GM12878 (cell line): Measurements from ENCODE around the gene ERVK3-1. TPM values are rescaled to one million over a fixed set of nuclear protein-coding genes. Genes with fewer than 3 reads are reported as not detected.

Experiments
- ATAC-seq: fragments of 200-7000 bp; cut with Tn5 transposase; 3 replicates; pipeline ENCODE4 v1.9.1; 2020; ENCODE audit warnings: mild to moderate bottlenecking, moderate library complexity
- BruUV-seq: library from RNA; stranded (reverse); fragments of 400-500 nt; replicated peaks from 2 replicates; lab custom pipeline; 2021; lab: Mats Ljungman, UMichigan
- CTCF ChIA-PET: fragments of 300-600 bp; sonication (Branson Sonifier 250); formaldehyde crosslinking; extraction: SDS; loops from one replicate; lab custom pipeline; 2021; ENCODE audit warnings: inconsistent platforms; lab: Yijun Ruan, JAX
- POLR2A ChIA-PET: fragments of 350-600 bp; formaldehyde crosslinking; extraction: SDS; loops from one replicate; lab custom pipeline; 2021; ENCODE audit warnings: inconsistent platforms; lab: Charles Lee
- RAD21 ChIA-PET: fragments of 300-600 bp; sonication (Branson Sonifier 250); formaldehyde crosslinking; loops from one replicate; lab custom pipeline; 2023; ENCODE audit warnings: antibody characterized with exemption; ENCODE audit not compliant: unreplicated experiment; lab: Charles Lee
- SMC1A ChIA-PET: fragments of 300-600 bp; sonication (Branson Sonifier 250); formaldehyde crosslinking; loops from one replicate; lab custom pipeline; 2023; ENCODE audit not compliant: unreplicated experiment, uncharacterized antibody; lab: Charles Lee
- DNase-seq: peaks from one replicate; pipeline ENCODE4 v3.0.0-alpha.2; 2011; ENCODE audit warnings: low read depth, low spot score
- FAIRE-seq: peaks from 3 replicates; lab custom pipeline; 2011; peaks lifted over from hg19 to GRCh38; lab: Jason Lieb, UNC
- H2AFZ ChIP-seq: 2 replicates; pipeline ENCODE4 v1.6.0; 2011; ENCODE audit warnings: low read depth, low read length, control low read depth; ENCODE audit not compliant: control insufficient read depth
- H3K27ac ChIP-seq: 2 replicates; pipeline ENCODE4 v1.5.1; 2011; ENCODE audit warnings: control low read depth; ENCODE audit not compliant: control insufficient read depth, insufficient read depth
- H3K27me3 ChIP-seq, 2 experiments: replicated peaks in 1 of 2; 2 replicates each; pipeline versions ENCODE4 v1.6.0 to v1.6.1; 2011; ENCODE audit warnings: low read length in 1 of 2; ENCODE audit not compliant: control insufficient read depth in 2 of 2, insufficient read depth in 2 of 2
- H3K36me3 ChIP-seq, 2 experiments: 2 replicates each; pipeline ENCODE4 v1.5.1; 2011; ENCODE audit warnings: low read length in 1 of 2; ENCODE audit not compliant: control insufficient read depth in 2 of 2, insufficient read depth in 2 of 2
- H3K4me1 ChIP-seq: 2 replicates; pipeline ENCODE4 v1.6.1; 2011; ENCODE audit warnings: mild to moderate bottlenecking, low read length, moderate library complexity, mixed read lengths; ENCODE audit not compliant: control insufficient read depth, insufficient read depth
- H3K4me2 ChIP-seq: 2 replicates; pipeline ENCODE4 v1.6.0; 2011; ENCODE audit warnings: control low read depth; ENCODE audit not compliant: control insufficient read depth, insufficient read depth
- H3K4me3 ChIP-seq: fragments of 200-600 bp; sonication (generic); 2 replicates; pipeline ENCODE4 v1.5.1; 2016
- H3K79me2 ChIP-seq: 2 replicates; pipeline ENCODE4 v1.6.0; 2011; ENCODE audit warnings: low read length; ENCODE audit not compliant: control insufficient read depth, insufficient read depth
- H3K9ac ChIP-seq: 2 replicates; pipeline ENCODE4 v1.8.0; 2011; ENCODE audit warnings: low read length, control low read depth, mixed read lengths; ENCODE audit not compliant: control insufficient read depth, insufficient read depth
- H3K9me3 ChIP-seq: replicated peaks from 3 replicates; pipeline ENCODE4 v1.5.1; 2011; ENCODE audit warnings: mild to moderate bottlenecking, low read length; ENCODE audit not compliant: control insufficient read depth, insufficient read depth
- H4K20me1 ChIP-seq: 2 replicates; pipeline ENCODE4 v1.6.0; 2011; ENCODE audit not compliant: control insufficient read depth, insufficient read depth
- BACH1 ChIP-seq: fragments of 450-650 bp; IDR thresholded peaks from 2 replicates; pipeline ENCODE4 v1.6.1; 2017; ENCODE audit warnings: mild to moderate bottlenecking, borderline replicate concordance
- BRCA1 ChIP-seq: IDR thresholded peaks from 2 replicates; pipeline ENCODE4 v1.6.1; 2011; ENCODE audit warnings: low read depth, low read length, improper control_type of control experiment
- CHD4 ChIP-seq: fragments of 200-600 bp; sonication (generic); IDR thresholded peaks from 2 replicates; pipeline ENCODE4 v1.6.1; 2016; ENCODE audit warnings: mild to moderate bottlenecking
- NBN ChIP-seq: fragments of 450-650 bp; IDR thresholded peaks from 2 replicates; pipeline ENCODE4 v1.6.1; 2016
- RELA ChIP-seq: fragments of 450-650 bp; IDR thresholded peaks from 2 replicates; pipeline ENCODE4 v1.8.0; 2014; ENCODE audit warnings: borderline replicate concordance; ENCODE audit not compliant: partially characterized antibody
- SRF ChIP-seq, 2 experiments: IDR thresholded peaks; 2 replicates each; pipeline ENCODE4 v1.6.1; 2011; ENCODE audit warnings: low read depth in 2 of 2, low read length in 2 of 2, mild to moderate bottlenecking in 1 of 2, moderate library complexity in 1 of 2
- YBX1 ChIP-seq: fragments of 450-650 bp; IDR thresholded peaks from 2 replicates; pipeline ENCODE4 v1.6.1; 2016; ENCODE audit warnings: antibody characterized with exemption
- ZBED1 ChIP-seq: IDR thresholded peaks from 2 replicates; pipeline ENCODE4 v1.6.1; 2016; ENCODE audit warnings: borderline replicate concordance
- ZNF274 ChIP-seq: IDR thresholded peaks from one replicate; pipeline ENCODE4 v1.8.0; 2011; ENCODE audit not compliant: insufficient read length, insufficient read depth
- WGBS: methylation state at CpG from one replicate; pipeline ENCODE4 v1.1.6; 2016; ENCODE audit warnings: low lambda C conversion rate; ENCODE audit not compliant: insufficient replicate concordance, insufficient coverage; ENCODE audit errors: missing lambda C conversion rate; 5-methylcytosine and 5-hydroxymethylcytosine counted together
- in situ Hi-C: fragments of 300-500 bp; cut with MboI; formaldehyde crosslinking; loops from 9 replicates; pipeline ENCODE4 v1.14.3; 2018; ENCODE audit warnings: mixed read lengths
- intact Hi-C: fragments of 100-400 bp; cut with micrococcal nuclease; formaldehyde crosslinking; loops from one replicate; pipeline ENCODE4 v1.14.2; 2022; ENCODE audit not compliant: unreplicated experiment
- polyA plus RNA-seq, 11 experiments: library from polyadenylated mRNA; depleted of rRNA in 4 of 11; unstranded in 6 of 11; stranded (reverse) in 5 of 11; fragments of >200 nt; fragmentation: Nextera tagmentation in 4 of 11; fragmentation: Illumina TruSeq in 1 of 11; extraction: Ambion mirVana in 4 of 11; extraction: Trizol in 1 of 11; gene quantifications; 1 replicate in 1 of 11; 2 replicates in 10 of 11; pipeline versions ENCODE4 v1.2.1 to v1.2.3, GENCODE V29; 2011 to 2016; ENCODE audit warnings: inconsistent platforms in 2 of 11, missing spikeins in 2 of 11, low read depth in 1 of 11
- total RNA-seq, 4 experiments: library from RNA; depleted of rRNA in 3 of 4; stranded (reverse); fragments of >200 nt in 3 of 4; fragmentation: Illumina TruSeq in 1 of 4; extraction: Trizol in 1 of 4; gene quantifications; 2 replicates each; pipeline versions ENCODE4 v1.2.1 to v1.2.3, GENCODE V29; 2013 to 2021

ERVK3-1 gene
- total and polyA plus RNA-seq, 10 of the 15 experiments (the other 5 are each of a cell fraction or from before 2014, with no cell fraction given): 59.3 to 172 (median 95.8) TPM

DNA sequence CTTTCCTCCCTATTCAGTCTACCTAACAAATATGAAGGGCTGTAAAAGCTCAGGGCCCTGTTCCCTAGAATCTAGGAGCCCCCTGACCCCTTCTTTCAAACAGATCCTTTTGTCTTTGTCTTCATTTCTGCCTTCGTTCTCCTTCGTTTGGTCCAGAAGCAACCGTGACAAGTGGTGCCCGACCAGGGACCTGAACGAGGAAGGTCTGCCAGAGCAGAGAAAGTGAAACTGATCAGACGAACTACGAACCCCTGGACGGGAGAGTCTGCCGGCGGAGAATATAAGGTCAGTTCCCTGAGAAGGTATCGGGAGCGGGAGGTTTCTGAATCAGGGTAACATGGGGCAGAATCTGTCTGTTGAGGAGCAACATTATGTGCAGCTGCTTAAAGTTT, 751 bp downstream of the ERVK3-1 start (continued):
- TF ChIP-seq BACH1 (no peak), ZNF274 (no peak)

DNA sequence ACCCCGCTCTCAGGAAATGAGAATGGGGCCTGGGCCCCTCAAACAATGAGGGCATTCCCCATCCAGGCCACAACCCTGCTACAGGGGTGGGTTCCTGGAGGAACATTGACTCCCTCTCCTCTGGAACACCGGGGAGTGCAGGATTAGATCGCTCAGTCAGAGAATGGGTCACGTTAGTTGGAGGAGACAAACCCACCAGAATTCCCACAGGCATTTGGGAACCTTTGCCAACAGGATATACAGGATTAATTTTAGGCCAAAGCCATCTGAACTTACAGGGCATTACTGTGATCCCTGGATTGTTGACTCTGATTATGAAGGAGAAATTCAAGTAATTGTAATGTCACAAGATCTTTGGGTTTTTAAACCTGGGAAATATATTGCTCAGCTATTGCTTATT, 2.6 kb downstream of the ERVK3-1 start:
- Histone ChIP-seq H3K4me3 (no peak overlapping the region), H2AFZ (no peak overlapping the region), H4K20me1 (no peaks in the 10 kb centered on the region), H3K9ac (no peak overlapping the region), H3K36me3 (peaks cover 7 to 31% of the 10 kb centered on the region in 2 experiments), H3K79me2 (peaks cover 24% of the 10 kb centered on the region), H3K27me3 (no peaks in the 10 kb centered on the region), H3K4me2 (no peak overlapping the region), H3K9me3 (no peaks in the 10 kb centered on the region; the same call in 2 of the 3 replicates), H3K27ac (no peak overlapping the region), H3K4me1 (0 out of 2 replicates have a peak, but pooled peaks cover 3% of the 10 kb centered on the region)
- RAD21 ChIA-PET: no interaction called here
- ATAC-seq (no peak), FAIRE-seq (no peak), DNase-seq (no peak)
- WGBS: 100% methylated on average over 4 of the region's 4 CpGs
- TF ChIP-seq YBX1: no peak
- TF ChIP-seq RELA: no peak
- TF ChIP-seq SRF (IDR thresholded peaks at IDR 0.05; ENCODE audit: low read depth in 2 of 2, low read length in 2 of 2): no peak
- no peak for TF ChIP-seq CHD4
- TF ChIP-seq NBN: no peak
- TF ChIP-seq BRCA1: no peak
- TF ChIP-seq ZBED1: no peak
- POLR2A ChIA-PET: no interaction called here
- SMC1A ChIA-PET: interaction anchor here (1.1 to 1.7 kb wide), 2 partner anchors 14 to 212 kb away, joined by 3 to 4 read pairs; no protein-coding TSS in a partner anchor
- intact Hi-C loops: loop anchor here (10.0 kb wide), 1 partner anchor 83 kb away; the partner anchor contains the start of gene ZNF544
- BruUV-seq: no TSS peak
- in situ Hi-C loops: no loop called here
- CTCF ChIA-PET: no interaction called here
